Measurements from ENCODE around the gene TPSAB1. TPM values are rescaled to one million over a fixed set of nuclear protein-coding genes. Genes with fewer than 3 reads are reported as not detected.
"Not testable (repeated sequence)": the region's sequence is repeated elsewhere in the genome, so short reads cannot be mapped to it uniquely, and the experiment has no call there.

TPSAB1 gene
- total RNA-seq, 1 experiment from 2014 or later, result 22.9 TPM

DNA sequence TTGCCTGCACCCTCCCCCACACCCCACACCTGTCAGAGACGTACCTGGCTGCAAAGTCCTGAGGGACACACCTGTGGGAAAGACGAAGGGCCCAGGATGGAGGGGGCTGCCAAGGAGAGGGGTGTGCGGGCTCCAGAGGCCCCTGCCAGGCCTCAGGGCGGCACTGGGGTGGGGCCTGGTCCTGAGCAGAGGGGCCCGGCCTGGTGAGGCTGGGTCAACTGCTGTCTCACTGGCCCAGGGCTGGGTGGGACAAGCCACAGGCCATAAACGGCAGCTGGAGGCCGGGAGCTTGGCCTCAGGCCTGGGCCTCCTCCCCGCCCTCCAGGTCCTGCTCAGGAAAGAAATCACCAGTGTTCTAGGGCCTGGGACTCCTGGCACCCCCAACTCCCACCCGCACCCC, 15.9 kb upstream of the TPSAB1 start:
- intact Hi-C loops (cut with micrococcal nuclease; ENCODE audit: unreplicated experiment), result no loop called here
- ChIA-PET POLR2A (ENCODE audit: low non-redundant PET) (no interaction called here), CTCF (no interaction called here)
- Histone ChIP-seq H3K27ac (ENCODE audit: low read depth, low read length, poor library complexity, severe bottlenecking) (no peak overlapping the region), H3K9me3 (ENCODE audit: low read depth, low read length, poor library complexity, severe bottlenecking) (no peaks in the 10 kb centered on the region), H3K4me3 (ENCODE audit: low read depth, low read length, poor library complexity, severe bottlenecking) (no peak overlapping the region), H3K27me3 (replicated peaks; ENCODE audit: insufficient read depth, low read depth, low read length, poor library complexity) (no peaks in the 10 kb centered on the region), H3K4me1 (ENCODE audit: insufficient read depth, low read length, poor library complexity, severe bottlenecking) (no peaks in the 10 kb centered on the region), H3K36me3 (ENCODE audit: insufficient read depth, low read length, poor library complexity, severe bottlenecking) (peaks cover 17% of the 10 kb centered on the region)
- TF ChIP-seq, protein P1, sequence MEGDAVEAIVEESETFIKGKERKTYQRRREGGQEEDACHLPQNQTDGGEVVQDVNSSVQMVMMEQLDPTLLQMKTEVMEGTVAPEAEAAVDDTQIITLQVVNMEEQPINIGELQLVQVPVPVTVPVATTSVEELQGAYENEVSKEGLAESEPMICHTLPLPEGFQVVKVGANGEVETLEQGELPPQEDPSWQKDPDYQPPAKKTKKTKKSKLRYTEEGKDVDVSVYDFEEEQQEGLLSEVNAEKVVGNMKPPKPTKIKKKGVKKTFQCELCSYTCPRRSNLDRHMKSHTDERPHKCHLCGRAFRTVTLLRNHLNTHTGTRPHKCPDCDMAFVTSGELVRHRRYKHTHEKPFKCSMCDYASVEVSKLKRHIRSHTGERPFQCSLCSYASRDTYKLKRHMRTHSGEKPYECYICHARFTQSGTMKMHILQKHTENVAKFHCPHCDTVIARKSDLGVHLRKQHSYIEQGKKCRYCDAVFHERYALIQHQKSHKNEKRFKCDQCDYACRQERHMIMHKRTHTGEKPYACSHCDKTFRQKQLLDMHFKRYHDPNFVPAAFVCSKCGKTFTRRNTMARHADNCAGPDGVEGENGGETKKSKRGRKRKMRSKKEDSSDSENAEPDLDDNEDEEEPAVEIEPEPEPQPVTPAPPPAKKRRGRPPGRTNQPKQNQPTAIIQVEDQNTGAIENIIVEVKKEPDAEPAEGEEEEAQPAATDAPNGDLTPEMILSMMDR (conservative IDR thresholded peaks at IDR 0.05; ENCODE audit: low read depth, low read length), result no peak
- no peak for TF ChIP-seq EZH2 (IDR thresholded peaks at IDR 0.05; ENCODE audit: borderline replicate concordance, low read depth, low read length, poor library complexity, severe bottlenecking)
- BruUV-seq (replicated peaks), result no TSS peak
- no peak for DNase-seq (ENCODE audit: low spot score)

DNA sequence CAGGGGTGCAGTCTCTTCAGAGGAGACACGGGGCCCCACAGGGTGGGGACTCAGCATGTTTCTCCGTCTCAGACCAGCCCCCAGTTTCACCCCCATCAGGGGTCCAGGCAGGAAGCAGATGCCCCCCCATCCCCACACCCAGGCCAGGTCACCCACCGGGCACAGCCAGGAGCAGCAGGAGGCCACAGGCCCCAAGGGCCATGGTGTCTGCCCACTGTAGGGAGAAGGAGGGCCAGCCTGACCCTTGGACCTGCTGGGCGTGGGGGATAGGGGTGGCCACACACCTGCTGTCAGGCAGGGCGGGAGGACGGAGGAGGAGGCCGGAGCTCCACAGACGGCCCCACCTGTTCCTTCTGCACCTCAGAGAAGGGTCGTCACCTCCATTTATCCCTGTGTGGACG, 15.5 kb upstream of the TPSAB1 start, which contains the start of gene TPSG1:
TPSG1 (minus strand) TSS at position 218 of the 401 bp plus-strand sequence; CDS start at position 202, 16 bp downstream.
- intact Hi-C loops (cut with micrococcal nuclease; ENCODE audit: unreplicated experiment), result no loop called here
- DNase-seq (ENCODE audit: low spot score), result no peak
- Histone ChIP-seq H3K9me3 (ENCODE audit: low read depth, low read length, poor library complexity, severe bottlenecking) (no peaks in the 10 kb centered on the region), H3K27ac (ENCODE audit: low read depth, low read length, poor library complexity, severe bottlenecking) (no peak within 1 kb of the TSS), H3K4me1 (ENCODE audit: insufficient read depth, low read length, poor library complexity, severe bottlenecking) (no peaks in the 10 kb centered on the region), H3K27me3 (replicated peaks; ENCODE audit: insufficient read depth, low read depth, low read length, poor library complexity) (no peaks in the 10 kb centered on the region), H3K36me3 (ENCODE audit: insufficient read depth, low read length, poor library complexity, severe bottlenecking) (peaks cover 14% of the 10 kb centered on the region), H3K4me3 (ENCODE audit: low read depth, low read length, poor library complexity, severe bottlenecking) (no peak within 1 kb of the TSS)
- POLR2A ChIA-PET (ENCODE audit: low non-redundant PET), result no interaction called here
- CTCF ChIA-PET, result no interaction called here
- BruUV-seq (replicated peaks), result no TSS peak
- no peak for TF ChIP-seq EZH2 (IDR thresholded peaks at IDR 0.05; ENCODE audit: borderline replicate concordance, low read depth, low read length, poor library complexity, severe bottlenecking)
- TF ChIP-seq, protein P1 (conservative IDR thresholded peaks at IDR 0.05; ENCODE audit: low read depth, low read length), result no peak

DNA sequence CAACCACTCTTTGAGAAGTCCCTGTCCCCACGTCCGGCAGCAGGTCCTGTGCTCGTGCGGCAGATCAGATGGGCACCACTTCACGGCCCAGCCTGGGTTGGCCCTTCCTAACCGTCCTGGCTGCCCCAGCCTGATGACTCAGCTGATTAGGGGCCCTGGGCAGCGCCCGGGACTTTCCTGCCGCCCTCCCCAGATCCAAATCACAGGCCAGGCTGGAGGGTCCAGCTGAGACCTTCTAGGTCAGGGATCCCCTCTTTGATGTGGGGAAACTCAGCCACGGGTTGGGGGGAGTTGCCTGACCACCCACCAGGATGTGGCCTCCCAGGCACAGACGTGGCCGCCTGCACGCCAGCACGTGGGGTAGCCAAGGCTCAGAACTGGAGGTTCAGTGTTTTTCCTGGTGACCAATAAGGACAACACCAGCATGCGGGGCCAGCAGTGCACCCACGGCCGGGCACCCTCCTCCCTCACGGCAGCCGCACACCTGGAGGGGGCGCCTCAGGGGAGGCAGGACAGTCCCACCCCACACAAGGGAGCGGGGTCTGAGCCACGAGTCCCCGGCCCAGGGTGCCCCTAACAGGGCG, 14.7 kb upstream of the TPSAB1 start:
- H3K9me3 ChIP-seq (ENCODE audit: low read depth, low read length, poor library complexity, severe bottlenecking); H3K27ac ChIP-seq (ENCODE audit: low read depth, low read length, poor library complexity, severe bottlenecking); H3K4me1 ChIP-seq (ENCODE audit: insufficient read depth, low read length, poor library complexity, severe bottlenecking); BruUV-seq (replicated peaks); H3K27me3 ChIP-seq (replicated peaks; ENCODE audit: insufficient read depth, low read depth, low read length, poor library complexity); intact Hi-C loops (cut with micrococcal nuclease; ENCODE audit: unreplicated experiment); POLR2A ChIA-PET (ENCODE audit: low non-redundant PET); CTCF ChIA-PET; H3K36me3 ChIP-seq (ENCODE audit: insufficient read depth, low read length, poor library complexity, severe bottlenecking); H3K4me3 ChIP-seq (ENCODE audit: low read depth, low read length, poor library complexity, severe bottlenecking); DNase-seq (ENCODE audit: low spot score): not testable (repeated sequence)

DNA sequence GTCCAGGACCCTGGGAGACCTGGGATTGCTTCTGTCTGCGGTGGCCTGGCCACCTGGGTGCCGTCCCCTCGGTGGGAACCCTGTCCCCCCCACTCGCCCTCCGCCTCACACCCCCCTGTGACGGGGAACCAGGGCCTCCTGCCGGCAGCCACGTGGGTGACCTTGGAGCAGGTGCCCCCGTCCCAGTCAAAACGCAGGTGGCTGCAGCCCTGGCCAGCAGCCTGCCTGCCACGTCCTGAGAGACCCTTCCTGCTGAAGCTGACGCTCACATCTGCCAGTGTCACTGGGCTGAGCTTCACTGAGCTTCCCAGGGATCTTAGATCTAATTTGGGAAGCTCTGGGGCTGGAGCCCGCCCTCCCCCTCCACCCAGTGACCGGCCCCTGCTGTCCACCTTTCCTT, 13.8 kb upstream of the TPSAB1 start:
- DNase-seq (ENCODE audit: low spot score); H3K9me3 ChIP-seq (ENCODE audit: low read depth, low read length, poor library complexity, severe bottlenecking); POLR2A ChIA-PET (ENCODE audit: low non-redundant PET); CTCF ChIA-PET; intact Hi-C loops (cut with micrococcal nuclease; ENCODE audit: unreplicated experiment); H3K4me3 ChIP-seq (ENCODE audit: low read depth, low read length, poor library complexity, severe bottlenecking); H3K36me3 ChIP-seq (ENCODE audit: insufficient read depth, low read length, poor library complexity, severe bottlenecking); H3K27ac ChIP-seq (ENCODE audit: low read depth, low read length, poor library complexity, severe bottlenecking); H3K4me1 ChIP-seq (ENCODE audit: insufficient read depth, low read length, poor library complexity, severe bottlenecking); H3K27me3 ChIP-seq (replicated peaks; ENCODE audit: insufficient read depth, low read depth, low read length, poor library complexity); BruUV-seq (replicated peaks): not testable (repeated sequence)

DNA sequence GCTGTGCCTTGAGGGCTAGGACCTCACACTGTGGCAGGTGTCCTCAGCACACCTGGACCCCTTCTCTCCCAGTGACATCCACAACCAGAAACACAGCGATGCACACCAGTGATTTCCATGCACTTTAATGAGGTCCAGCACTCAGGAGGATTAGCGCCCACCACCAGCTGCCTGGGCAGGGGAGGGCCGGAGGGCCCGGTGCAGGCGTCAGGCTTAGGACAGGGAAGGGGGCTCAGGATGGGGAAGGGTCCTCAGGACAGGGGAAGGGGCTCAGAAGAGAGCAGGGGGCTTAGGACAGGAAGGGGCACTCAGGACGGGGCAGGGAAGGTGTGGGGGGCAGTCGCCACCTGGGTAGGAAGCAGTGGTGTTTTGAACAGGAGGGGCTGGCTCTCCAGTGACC, 12.3 kb upstream of the TPSAB1 start:
- H3K27ac ChIP-seq (ENCODE audit: low read depth, low read length, poor library complexity, severe bottlenecking); H3K4me3 ChIP-seq (ENCODE audit: low read depth, low read length, poor library complexity, severe bottlenecking); POLR2A ChIA-PET (ENCODE audit: low non-redundant PET); H3K36me3 ChIP-seq (ENCODE audit: insufficient read depth, low read length, poor library complexity, severe bottlenecking); DNase-seq (ENCODE audit: low spot score); H3K27me3 ChIP-seq (replicated peaks; ENCODE audit: insufficient read depth, low read depth, low read length, poor library complexity); H3K4me1 ChIP-seq (ENCODE audit: insufficient read depth, low read length, poor library complexity, severe bottlenecking); H3K9me3 ChIP-seq (ENCODE audit: low read depth, low read length, poor library complexity, severe bottlenecking); CTCF ChIA-PET; intact Hi-C loops (cut with micrococcal nuclease; ENCODE audit: unreplicated experiment): not testable (repeated sequence)
- BruUV-seq (replicated peaks), result TSS peak; percentile 75

DNA sequence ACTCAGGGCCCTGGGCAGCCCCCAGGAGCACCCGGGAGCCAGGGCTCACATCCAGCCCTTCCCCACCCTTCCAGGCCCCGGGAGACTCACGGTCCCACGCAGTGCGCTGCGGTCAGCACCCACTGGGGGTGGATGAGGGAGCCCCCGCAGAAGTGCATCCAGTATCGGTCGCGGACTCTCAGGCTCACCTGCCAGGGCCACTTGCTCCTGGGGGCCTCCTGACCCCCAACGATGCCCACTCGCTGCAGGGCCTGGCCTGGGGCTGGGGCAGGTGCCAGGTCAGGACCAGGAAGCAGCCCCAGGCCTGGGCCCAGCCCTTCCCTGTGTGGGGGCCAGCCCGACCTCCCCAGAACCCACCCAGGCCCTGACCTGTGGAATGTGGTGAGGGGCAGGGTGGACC, 11.0 kb upstream of the TPSAB1 start:
- BruUV-seq (replicated peaks); CTCF ChIA-PET; H3K4me1 ChIP-seq (ENCODE audit: insufficient read depth, low read length, poor library complexity, severe bottlenecking): not testable (repeated sequence)

More for the DNA sequence above, 11.0 kb upstream of the TPSAB1 start:
- H3K27ac ChIP-seq (ENCODE audit: low read depth, low read length, poor library complexity, severe bottlenecking); H3K27me3 ChIP-seq (replicated peaks; ENCODE audit: insufficient read depth, low read depth, low read length, poor library complexity); DNase-seq (ENCODE audit: low spot score); H3K36me3 ChIP-seq (ENCODE audit: insufficient read depth, low read length, poor library complexity, severe bottlenecking); intact Hi-C loops (cut with micrococcal nuclease; ENCODE audit: unreplicated experiment); H3K4me3 ChIP-seq (ENCODE audit: low read depth, low read length, poor library complexity, severe bottlenecking); POLR2A ChIA-PET (ENCODE audit: low non-redundant PET); H3K9me3 ChIP-seq (ENCODE audit: low read depth, low read length, poor library complexity, severe bottlenecking): not testable (repeated sequence)

Data from A673 (cell line).